ENCODE data around the gene KLF7. TPM values are rescaled to one million over a fixed set of nuclear protein-coding genes. Genes with fewer than 3 reads are reported as not detected.

KLF7 gene
- total RNA-seq, 1 experiment from 2014 or later: 5.6 TPM

GRCh38 chr2:207129821-207130220, 35.9 kb downstream of the KLF7 start:
- Histone ChIP-seq H3K4me1 (ENCODE audit: insufficient read depth, low read length) (peaks cover 20% of the 10 kb centered on the region), H3K27ac (ENCODE audit: low read length) (no peak overlapping the region), H3K79me2 (ENCODE audit: low read length) (peaks cover 21% of the 10 kb centered on the region; the same call in 1 of the 2 replicates), H3K9me3 (ENCODE audit: low read length) (no peaks in the 10 kb centered on the region), H3K9ac (ENCODE audit: low read length) (no peak overlapping the region), H4K20me1 (ENCODE audit: low read length) (no peaks in the 10 kb centered on the region), H2AFZ (ENCODE audit: low read length) (no peak overlapping the region), H3K27me3 (ENCODE audit: low read length) (no peaks in the 10 kb centered on the region), H3F3A (ENCODE audit: low read length, unreplicated experiment) (no peaks in the 10 kb centered on the region), H3K9me2 (replicated peaks; ENCODE audit: low read length) (no peaks in the 10 kb centered on the region), H3K4me2 (ENCODE audit: low read length) (no peak overlapping the region), H3K4me3 (ENCODE audit: low read length) (no peak overlapping the region), H3K36me3 (ENCODE audit: low read depth, low read length) (no peaks in the 10 kb centered on the region)
- ATAC-seq (no peak), DNase-seq (no peak)
- ChIA-PET POLR2A (ENCODE audit: unreplicated experiment) (no interaction called here), CTCF (no interaction called here)
- no peak for TF ChIP-seq EZH2 (IDR thresholded peaks at IDR 0.05; ENCODE audit: low read length, unreplicated experiment)
- intact Hi-C loops (cut with micrococcal nuclease): no loop called here
- BruUV-seq (replicated peaks): no TSS peak

GRCh38 chr2:207128867-207129266, 36.9 kb downstream of the KLF7 start:
- H3K9me3 ChIP-seq (ENCODE audit: low read length): no peaks in the 10 kb centered on the region
- no peak for TF ChIP-seq EZH2 (IDR thresholded peaks at IDR 0.05; ENCODE audit: low read length, unreplicated experiment)
- TF ChIP-seq CTCF (conservative IDR thresholded peaks at IDR 0.05; ENCODE audit: low read depth, low read length): no peak
- no peak for TF ChIP-seq EZH2phosphoT487 (IDR thresholded peaks at IDR 0.05; ENCODE audit: borderline replicate concordance, low read length)
- no peak overlapping the region for H3K27ac ChIP-seq (ENCODE audit: low read length)
- H3K4me3 ChIP-seq (ENCODE audit: low read length): no peak overlapping the region
- no peaks in the 10 kb centered on the region for H4K20me1 ChIP-seq (ENCODE audit: low read length)
- ChIA-PET CTCF (no interaction called here), POLR2A (ENCODE audit: unreplicated experiment) (no interaction called here)
- H3K36me3 ChIP-seq (ENCODE audit: low read depth, low read length): no peaks in the 10 kb centered on the region
- DNase-seq: no peak
- no peaks in the 10 kb centered on the region for H3K27me3 ChIP-seq (ENCODE audit: low read length)
- peaks cover 21% of the 10 kb centered on the region; the same call in 1 of the 2 replicates for H3K79me2 ChIP-seq (ENCODE audit: low read length)
- H3K4me1 ChIP-seq (ENCODE audit: insufficient read depth, low read length): peaks cover 10% of the 10 kb centered on the region
- H2AFZ ChIP-seq (ENCODE audit: low read length): no peak overlapping the region
- H3K4me2 ChIP-seq (ENCODE audit: low read length): no peak overlapping the region
- intact Hi-C loops (cut with micrococcal nuclease): no loop called here
- no peaks in the 10 kb centered on the region for H3K9me2 ChIP-seq (replicated peaks; ENCODE audit: low read length)
- no peaks in the 10 kb centered on the region for H3F3A ChIP-seq (ENCODE audit: low read length, unreplicated experiment)
- BruUV-seq (replicated peaks): no TSS peak
- H3K9ac ChIP-seq (ENCODE audit: low read length): no peak overlapping the region
- no peak for ATAC-seq

GRCh38 chr2:207126724-207127308, 38.9 kb downstream of the KLF7 start:
- no peak for TF ChIP-seq EZH2 (IDR thresholded peaks at IDR 0.05; ENCODE audit: low read length, unreplicated experiment)
- H3K79me2 ChIP-seq (ENCODE audit: low read length): peaks cover 12% of the 10 kb centered on the region; the same call in 1 of the 2 replicates
- peaks cover 13% of the 10 kb centered on the region for H3K4me1 ChIP-seq (ENCODE audit: insufficient read depth, low read length)
- ATAC-seq (no peak), DNase-seq (no peak)
- no peaks in the 10 kb centered on the region for H3K9me3 ChIP-seq (ENCODE audit: low read length)
- no peak overlapping the region for H3K27ac ChIP-seq (ENCODE audit: low read length)
- no peak overlapping the region for H3K9ac ChIP-seq (ENCODE audit: low read length)
- no TSS peak for BruUV-seq (replicated peaks)
- ChIA-PET CTCF (no interaction called here), POLR2A (ENCODE audit: unreplicated experiment) (no interaction called here)
- no peak overlapping the region for H2AFZ ChIP-seq (ENCODE audit: low read length)
- H3K27me3 ChIP-seq (ENCODE audit: low read length): no peaks in the 10 kb centered on the region
- no peaks in the 10 kb centered on the region for H3K36me3 ChIP-seq (ENCODE audit: low read depth, low read length)
- H3K4me2 ChIP-seq (ENCODE audit: low read length): no peak overlapping the region
- intact Hi-C loops (cut with micrococcal nuclease): no loop called here
- no peaks in the 10 kb centered on the region for H4K20me1 ChIP-seq (ENCODE audit: low read length)
- no peaks in the 10 kb centered on the region for H3F3A ChIP-seq (ENCODE audit: low read length, unreplicated experiment)
- no peak overlapping the region for H3K4me3 ChIP-seq (ENCODE audit: low read length)
- H3K9me2 ChIP-seq (replicated peaks; ENCODE audit: low read length): no peaks in the 10 kb centered on the region

All from PC-3 (cell line).